CD4-positive, alpha-beta T cell (primary cell): Measurements from ENCODE around the gene ADGRA1. TPM values are rescaled to one million over a fixed set of nuclear protein-coding genes. Genes with fewer than 3 reads are reported as not detected.
A peak's percentile ranks its signal among the peaks of the same experiment; 100 is the strongest.

ENCODE experiments used
- ATAC-seq: fragments of 200-7000 bp; cut with Tn5 transposase; one replicate; pipeline ENCODE4 v1.10.0; 2022; ENCODE audit warnings: mild to moderate bottlenecking; ENCODE audit not compliant: poor library complexity
- CTCF ChIA-PET: fragments of 350-600 bp; sonication (Branson Sonifier 250); formaldehyde crosslinking; loops from one replicate; lab custom pipeline; 2021; ENCODE audit warnings: antibody characterized with exemption, inconsistent platforms; lab: Charles Lee
- POLR2A ChIA-PET: fragments of 350-600 bp; sonication (Branson Sonifier 250); formaldehyde crosslinking; loops from one replicate; lab custom pipeline; 2021; ENCODE audit warnings: antibody characterized with exemption, inconsistent platforms; lab: Charles Lee
- DNase-seq, 14 experiments: peaks; one replicate each; pipeline ENCODE4 v3.0.0-alpha.2; 2013 to 2020; ENCODE audit warnings: mixed read lengths in 2 of 14
- H3K27ac ChIP-seq, 2 donors: one replicate each; pipeline versions ENCODE4 v1.5.1 to v1.7.0; 2013; ENCODE audit warnings: low read length in 2 of 2, low read depth in 1 of 2, mild to moderate bottlenecking in 1 of 2
- H3K27me3 ChIP-seq, 2 experiments: 1 replicate in 1 of 2; 2 replicates in 1 of 2; pipeline versions ENCODE4 v1.6.1 to v1.7.0; 2013; ENCODE audit warnings: low read length in 2 of 2, control low read depth in 1 of 2, mild to moderate bottlenecking in 1 of 2, moderate library complexity in 1 of 2; ENCODE audit not compliant: insufficient read depth in 2 of 2, control insufficient read depth in 1 of 2
- H3K36me3 ChIP-seq: one replicate; pipeline ENCODE4 v1.6.1; 2013; ENCODE audit warnings: low read length, control low read depth; ENCODE audit not compliant: insufficient read depth
- H3K4me1 ChIP-seq: one replicate; pipeline ENCODE4 v1.6.1; 2013; ENCODE audit warnings: low read length, control low read depth; ENCODE audit not compliant: insufficient read depth
- H3K4me3 ChIP-seq: one replicate; pipeline ENCODE4 v1.5.1; 2013; ENCODE audit warnings: mild to moderate bottlenecking, low read length, moderate library complexity
- H3K9me3 ChIP-seq, 2 experiments: 1 replicate in 1 of 2; 2 replicates in 1 of 2; pipeline versions ENCODE4 v1.6.1 to v1.7.0; 2013; ENCODE audit warnings: low read length in 2 of 2, mild to moderate bottlenecking in 2 of 2, control low read depth in 1 of 2, moderate library complexity in 1 of 2; ENCODE audit not compliant: control insufficient read depth in 1 of 2, insufficient read depth in 1 of 2
- H3K27ac Mint-ChIP-seq: one replicate; pipeline ENCODE4 v1.8.0; 2020; ENCODE audit warnings: mixed read lengths
- H3K27me3 Mint-ChIP-seq: one replicate; pipeline ENCODE4 v1.8.0; 2021; ENCODE audit warnings: mixed read lengths
- H3K36me3 Mint-ChIP-seq: one replicate; pipeline ENCODE4 v1.8.0; 2021; ENCODE audit warnings: low read depth, mixed read lengths
- H3K4me1 Mint-ChIP-seq: one replicate; pipeline ENCODE4 v1.8.0; 2021; ENCODE audit warnings: low read depth, mixed read lengths
- H3K4me3 Mint-ChIP-seq: one replicate; pipeline ENCODE4 v1.8.0; 2020; ENCODE audit warnings: mild to moderate bottlenecking, mixed read lengths
- H3K9me3 Mint-ChIP-seq: one replicate; pipeline ENCODE4 v1.8.0; 2020; ENCODE audit warnings: mixed read lengths
- intact Hi-C, 2 experiments: fragments of 100-400 bp; cut with DNase I in 1 of 2; cut with micrococcal nuclease in 1 of 2; formaldehyde crosslinking; loops; one replicate each; pipeline versions ENCODE4 v1.15.1 to v1.9.0; 2023 to 2025; cut with DNase I, micrococcal nuclease
- total RNA-seq, 174 experiments: library from RNA in 2 of 174; stranded (reverse) in 2 of 174; gene quantifications; one replicate each; pipeline ENCODE4 v1.2.3 and lab custom pipeline; 2021 to 2026
- TF ChIP-seq, protein P1 (sequence below): fragments of 200-600 bp; IDR thresholded peaks from one replicate; pipeline ENCODE4 v1.8.0; 2022; ENCODE audit warnings: antibody characterized with exemption, mild to moderate bottlenecking

The ADGRA1 gene
- total RNA-seq, 2 experiments from 2014 or later, result not detected

DNA sequence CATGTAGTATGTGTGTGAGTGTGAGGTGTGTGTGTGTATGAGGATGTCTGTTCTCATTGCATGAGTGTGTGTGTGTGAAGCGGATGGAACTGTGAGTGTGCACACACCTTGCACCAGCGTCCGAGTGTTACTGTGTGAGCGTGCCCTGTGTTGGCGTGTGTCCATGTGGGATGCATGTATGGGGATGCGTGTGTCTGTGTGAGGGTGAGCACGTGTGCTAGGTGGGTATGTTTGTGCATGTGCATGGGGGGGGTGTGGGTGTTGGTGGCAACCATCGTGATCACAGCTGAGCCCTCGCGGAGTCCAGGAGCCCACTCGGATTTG lies 78.7 kb downstream of the ADGRA1 start:
- no peaks in the 10 kb centered on the region for H3K4me1 Mint-ChIP-seq
- no peak overlapping the region for H3K27ac Mint-ChIP-seq
- TF ChIP-seq, protein P1, sequence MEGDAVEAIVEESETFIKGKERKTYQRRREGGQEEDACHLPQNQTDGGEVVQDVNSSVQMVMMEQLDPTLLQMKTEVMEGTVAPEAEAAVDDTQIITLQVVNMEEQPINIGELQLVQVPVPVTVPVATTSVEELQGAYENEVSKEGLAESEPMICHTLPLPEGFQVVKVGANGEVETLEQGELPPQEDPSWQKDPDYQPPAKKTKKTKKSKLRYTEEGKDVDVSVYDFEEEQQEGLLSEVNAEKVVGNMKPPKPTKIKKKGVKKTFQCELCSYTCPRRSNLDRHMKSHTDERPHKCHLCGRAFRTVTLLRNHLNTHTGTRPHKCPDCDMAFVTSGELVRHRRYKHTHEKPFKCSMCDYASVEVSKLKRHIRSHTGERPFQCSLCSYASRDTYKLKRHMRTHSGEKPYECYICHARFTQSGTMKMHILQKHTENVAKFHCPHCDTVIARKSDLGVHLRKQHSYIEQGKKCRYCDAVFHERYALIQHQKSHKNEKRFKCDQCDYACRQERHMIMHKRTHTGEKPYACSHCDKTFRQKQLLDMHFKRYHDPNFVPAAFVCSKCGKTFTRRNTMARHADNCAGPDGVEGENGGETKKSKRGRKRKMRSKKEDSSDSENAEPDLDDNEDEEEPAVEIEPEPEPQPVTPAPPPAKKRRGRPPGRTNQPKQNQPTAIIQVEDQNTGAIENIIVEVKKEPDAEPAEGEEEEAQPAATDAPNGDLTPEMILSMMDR, result no peak
- no peaks in the 10 kb centered on the region for H3K9me3 Mint-ChIP-seq
- H3K4me3 Mint-ChIP-seq, result no peak overlapping the region
- Histone ChIP-seq H3K4me3 (no peak overlapping the region), H3K27ac (no peak overlapping the region), H3K9me3 (peaks cover 0 to 21% of the 10 kb centered on the region in 2 experiments), H3K27me3 (peaks cover 4 to 8% of the 10 kb centered on the region in 2 experiments), H3K36me3 (no peaks in the 10 kb centered on the region), H3K4me1 (peaks cover 1% of the 10 kb centered on the region)
- ATAC-seq, result no peak
- DNase-seq, result no peak
- intact Hi-C loops, result no loop called here
- CTCF ChIA-PET, result no interaction called here
- POLR2A ChIA-PET, result no interaction called here
- peaks cover 29% of the 10 kb centered on the region for H3K27me3 Mint-ChIP-seq
- no peaks in the 10 kb centered on the region for H3K36me3 Mint-ChIP-seq

DNA sequence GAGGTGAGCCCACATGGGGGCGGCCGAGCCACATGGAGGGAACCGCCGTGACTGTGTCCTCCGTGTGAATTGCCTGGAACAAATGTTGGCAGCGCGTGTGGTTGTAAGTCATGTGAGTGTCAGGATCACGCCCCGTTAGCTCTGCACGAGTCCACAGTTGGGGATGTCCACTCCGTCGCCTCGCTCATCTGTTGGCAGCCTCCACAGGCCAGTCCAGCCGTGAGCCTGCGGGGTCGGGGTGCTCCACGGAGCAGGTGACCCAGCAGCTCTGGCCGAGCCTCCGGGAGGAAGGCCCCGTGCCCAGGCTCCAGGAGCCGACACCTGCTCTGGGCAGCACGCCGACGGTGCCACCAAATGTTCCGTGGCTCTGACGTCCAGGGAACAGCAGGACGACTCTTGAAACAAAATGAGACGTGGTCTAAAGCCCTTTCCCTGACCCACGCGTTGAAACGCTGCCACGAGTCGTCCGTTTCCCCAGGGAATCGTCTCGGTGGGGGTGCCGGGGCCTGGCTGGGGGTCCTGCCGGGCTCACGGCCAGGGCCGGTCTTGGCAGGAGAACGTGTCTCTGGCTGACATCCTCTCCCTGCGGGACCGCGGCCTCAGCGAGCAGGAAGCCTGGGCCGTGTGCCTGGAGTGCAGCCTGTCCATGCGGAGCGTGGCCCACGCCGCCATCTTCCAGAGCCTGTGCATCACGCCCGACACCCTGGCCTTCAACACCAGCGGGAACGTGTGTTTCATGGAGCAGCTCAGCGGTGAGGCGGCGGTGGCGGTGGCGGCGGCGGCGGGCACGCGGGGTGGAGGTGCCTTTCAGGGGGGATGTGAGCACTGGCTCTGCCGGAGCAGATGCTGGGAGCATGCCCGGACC lies 79.3 kb downstream of the ADGRA1 start:
- no peak overlapping the region for H3K4me3 ChIP-seq
- H3K27ac ChIP-seq, result no peak overlapping the region
- Mint-ChIP-seq H3K4me3 (no peak overlapping the region), H3K9me3 (no peaks in the 10 kb centered on the region), H3K36me3 (no peaks in the 10 kb centered on the region), H3K27ac (no peak overlapping the region), H3K4me1 (no peaks in the 10 kb centered on the region), H3K27me3 (peaks cover 25% of the 10 kb centered on the region)
- TF ChIP-seq, protein P1, result no peak
- ChIA-PET CTCF (no interaction called here), POLR2A (no interaction called here)
- DNase-seq, result peak in 1 of 14 experiments; percentile 12
- H3K4me1 ChIP-seq, result no peaks in the 10 kb centered on the region
- H3K36me3 ChIP-seq, result no peaks in the 10 kb centered on the region
- H3K27me3 ChIP-seq, result peaks cover 2% of the 10 kb centered on the region in 2 experiments
- intact Hi-C loops, result no loop called here
- H3K9me3 ChIP-seq, result peaks cover 0 to 20% of the 10 kb centered on the region in 2 experiments
- ATAC-seq, result no peak

DNA sequence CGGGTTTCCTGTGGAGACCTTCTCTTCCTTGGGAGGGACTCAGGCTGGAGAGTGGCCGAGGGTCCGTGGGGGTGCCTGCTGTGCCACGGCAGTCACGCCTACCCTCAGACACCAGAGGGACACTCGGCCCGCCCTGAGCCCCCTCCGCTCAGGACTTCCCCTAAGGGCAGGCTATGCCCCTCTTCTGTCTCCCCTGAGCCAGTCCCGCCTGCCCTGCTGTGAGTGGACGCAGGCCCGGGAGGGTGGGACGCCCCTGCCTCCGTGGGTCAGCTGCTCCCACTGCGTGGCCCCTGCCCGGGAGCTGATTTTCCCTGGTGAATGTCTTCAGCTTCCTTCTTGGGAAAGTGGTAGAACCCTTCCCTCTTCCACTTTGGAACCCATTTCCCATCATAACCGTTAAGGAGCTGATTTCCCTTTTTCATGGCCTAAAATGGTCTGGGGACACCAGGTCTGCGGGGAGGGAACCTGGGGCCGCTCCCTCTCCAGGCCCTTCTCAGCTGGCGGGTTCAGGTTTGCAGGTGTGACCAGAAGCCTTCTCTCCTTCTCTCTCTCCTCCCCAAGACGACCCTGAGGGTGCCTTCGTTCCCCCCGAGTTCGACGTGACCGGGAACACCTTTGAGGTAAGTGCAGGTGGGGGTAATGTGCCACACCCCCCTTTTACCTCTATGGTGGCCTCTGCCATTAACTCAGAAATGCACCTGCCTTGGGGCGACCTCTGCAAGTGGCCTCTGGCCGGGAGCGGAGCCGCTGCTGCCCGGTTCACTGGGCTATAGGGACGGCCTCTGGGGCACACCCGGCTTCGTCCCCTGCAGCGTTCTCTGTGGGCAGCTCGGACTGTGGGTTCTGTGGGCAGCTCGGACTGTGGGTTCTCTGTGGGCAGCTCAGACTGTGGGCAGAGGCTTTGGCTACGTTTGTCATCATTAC lies 80.2 kb downstream of the ADGRA1 start:
- Mint-ChIP-seq H3K27me3 (peaks cover 23% of the 10 kb centered on the region), H3K4me1 (no peaks in the 10 kb centered on the region), H3K27ac (no peak overlapping the region), H3K36me3 (no peaks in the 10 kb centered on the region), H3K4me3 (no peak overlapping the region), H3K9me3 (no peaks in the 10 kb centered on the region)
- POLR2A ChIA-PET, result no interaction called here
- H3K27ac ChIP-seq, result no peak overlapping the region
- H3K36me3 ChIP-seq, result no peaks in the 10 kb centered on the region
- CTCF ChIA-PET, result no interaction called here
- H3K9me3 ChIP-seq, result peaks cover 0 to 20% of the 10 kb centered on the region in 2 experiments
- ATAC-seq (no peak), DNase-seq (peak in 1 of 14 experiments; percentile 6)
- peaks cover 0 to 7% of the 10 kb centered on the region in 2 experiments for H3K27me3 ChIP-seq
- intact Hi-C loops, result no loop called here
- no peaks in the 10 kb centered on the region for H3K4me1 ChIP-seq
- TF ChIP-seq, protein P1, result no peak
- no peak overlapping the region for H3K4me3 ChIP-seq
